GM21423 (cell line): ENCODE data around the gene CYP2W1.
"Not testable (repeated sequence)": the region's sequence is repeated elsewhere in the genome, so short reads cannot be mapped to it uniquely, and the experiment has no call there.

Experiments
- ATAC-seq: cut with Tn5 transposase; IDR thresholded peaks from one replicate; pipeline ENCODE4 v1.9.1; 2021; ENCODE audit warnings: mild to moderate bottlenecking, moderate library complexity; ENCODE audit not compliant: unreplicated experiment

Gene CYP2W1

DNA sequence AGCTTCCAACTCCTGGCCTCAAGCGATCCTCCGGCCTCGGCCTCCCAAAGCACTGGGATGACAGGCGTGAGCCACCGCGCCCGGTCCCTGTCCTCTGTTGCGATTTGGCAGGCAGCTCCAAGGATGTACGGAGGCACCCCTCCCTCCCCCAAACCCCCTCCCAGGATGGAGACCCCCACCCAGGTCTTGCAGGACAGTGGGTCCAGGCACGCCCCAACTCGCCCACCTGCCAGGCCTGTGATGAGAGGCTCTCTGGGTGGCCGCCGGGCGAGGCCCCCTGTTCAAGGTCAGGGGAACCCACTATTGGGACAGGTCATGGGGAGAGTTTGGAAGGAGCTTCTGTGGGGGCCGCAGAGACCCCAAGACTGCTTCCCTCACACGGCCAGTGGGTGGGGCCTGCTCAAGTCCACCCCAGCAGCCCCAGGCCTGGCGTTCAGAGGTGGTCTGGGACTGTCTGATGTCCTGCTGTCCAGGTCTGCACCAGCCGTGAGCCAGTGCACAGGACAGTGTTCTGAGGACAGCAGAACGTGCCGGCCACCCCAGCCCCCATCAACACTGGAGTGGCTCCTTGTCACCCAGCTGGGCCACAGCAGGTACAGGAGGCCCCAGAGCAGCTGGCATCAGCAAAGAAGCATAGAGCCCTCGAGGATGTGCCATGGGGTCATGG lies 31.0 kb upstream of the CYP2W1 start:
- ATAC-seq = no peak

DNA sequence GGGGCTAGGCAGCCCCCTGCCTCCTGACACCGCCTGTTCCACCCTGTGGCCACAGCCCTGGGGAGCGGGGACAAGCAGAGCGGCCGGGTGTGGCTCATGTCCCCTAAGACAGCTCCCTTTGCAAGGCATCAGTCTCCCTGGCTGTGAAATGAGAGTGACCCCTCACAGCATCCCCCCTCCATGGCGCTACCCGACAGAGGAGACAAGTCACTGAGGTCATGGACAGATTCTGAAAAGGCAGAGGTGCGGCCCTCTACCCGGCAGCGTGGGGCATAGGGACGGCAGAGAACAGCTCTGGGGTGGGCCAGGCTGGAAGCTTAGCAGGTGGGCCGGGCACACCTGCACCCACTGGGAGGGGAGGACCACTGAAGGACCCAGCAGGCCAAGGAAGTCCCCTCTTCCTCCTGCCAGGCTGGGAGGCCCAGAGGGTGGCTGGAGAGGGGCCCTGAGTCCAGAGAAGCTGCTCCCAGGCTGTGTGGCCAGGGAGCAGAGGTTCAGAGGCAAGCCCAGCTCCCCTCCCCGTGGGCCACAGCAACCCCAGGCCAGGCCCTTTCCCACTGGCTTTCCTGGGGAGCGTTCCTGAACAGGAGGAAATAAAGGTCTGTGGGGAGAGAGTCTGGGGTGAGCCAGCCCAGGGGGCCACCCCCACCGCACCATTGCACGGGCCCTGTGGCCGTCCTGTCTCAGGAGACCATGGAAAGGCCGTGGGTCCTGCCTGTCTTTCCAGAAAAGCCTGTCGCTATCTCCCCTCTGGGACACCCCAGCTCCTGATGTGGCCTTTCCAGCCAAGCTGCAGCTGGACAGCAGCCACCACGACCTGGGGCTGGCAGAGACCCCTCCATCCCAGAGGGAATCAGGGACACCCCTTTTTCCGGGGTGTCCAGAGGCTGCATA lies 30.2 kb upstream of the CYP2W1 start:
- ATAC-seq = no peak

DNA sequence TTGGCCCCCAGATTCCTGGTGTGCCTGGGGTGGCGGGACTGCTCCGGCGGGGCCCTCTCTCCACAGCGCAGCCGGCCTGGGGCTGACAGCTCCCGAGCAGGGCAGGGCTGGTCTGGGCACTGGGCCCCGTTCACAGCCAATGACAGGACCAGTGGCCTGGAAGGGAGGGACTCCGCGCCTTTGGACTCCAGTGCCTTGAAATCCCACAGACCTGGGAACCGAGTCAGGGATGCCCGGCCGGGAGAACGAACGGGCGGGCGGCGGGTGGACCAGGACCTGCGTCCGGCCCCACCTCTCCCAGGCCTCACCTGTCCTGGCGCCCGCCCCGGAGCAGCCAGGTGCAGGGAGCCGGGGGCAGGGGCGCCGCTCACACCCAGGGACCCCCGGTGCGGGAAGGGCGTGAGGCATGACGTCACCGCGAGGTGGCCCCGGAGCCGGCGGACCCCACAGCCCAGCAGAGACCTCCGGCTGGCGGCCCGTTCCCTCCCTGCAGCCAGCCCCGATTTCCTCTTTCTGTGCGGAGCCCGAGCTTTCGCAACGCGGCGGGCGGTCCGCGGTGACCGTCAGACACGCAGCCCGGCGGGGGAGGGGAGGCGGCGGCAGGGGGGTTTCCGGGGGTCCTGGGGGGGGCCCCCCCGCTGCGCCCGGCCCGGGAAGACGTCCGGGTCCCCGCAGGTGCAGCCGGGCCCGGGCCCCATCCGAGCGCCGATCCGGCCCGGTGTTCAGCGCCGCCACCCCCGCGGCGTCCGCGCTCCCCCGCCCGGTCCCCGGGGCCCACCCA lies 29.2 kb upstream of the CYP2W1 start:
- peak; percentile 16 for ATAC-seq

DNA sequence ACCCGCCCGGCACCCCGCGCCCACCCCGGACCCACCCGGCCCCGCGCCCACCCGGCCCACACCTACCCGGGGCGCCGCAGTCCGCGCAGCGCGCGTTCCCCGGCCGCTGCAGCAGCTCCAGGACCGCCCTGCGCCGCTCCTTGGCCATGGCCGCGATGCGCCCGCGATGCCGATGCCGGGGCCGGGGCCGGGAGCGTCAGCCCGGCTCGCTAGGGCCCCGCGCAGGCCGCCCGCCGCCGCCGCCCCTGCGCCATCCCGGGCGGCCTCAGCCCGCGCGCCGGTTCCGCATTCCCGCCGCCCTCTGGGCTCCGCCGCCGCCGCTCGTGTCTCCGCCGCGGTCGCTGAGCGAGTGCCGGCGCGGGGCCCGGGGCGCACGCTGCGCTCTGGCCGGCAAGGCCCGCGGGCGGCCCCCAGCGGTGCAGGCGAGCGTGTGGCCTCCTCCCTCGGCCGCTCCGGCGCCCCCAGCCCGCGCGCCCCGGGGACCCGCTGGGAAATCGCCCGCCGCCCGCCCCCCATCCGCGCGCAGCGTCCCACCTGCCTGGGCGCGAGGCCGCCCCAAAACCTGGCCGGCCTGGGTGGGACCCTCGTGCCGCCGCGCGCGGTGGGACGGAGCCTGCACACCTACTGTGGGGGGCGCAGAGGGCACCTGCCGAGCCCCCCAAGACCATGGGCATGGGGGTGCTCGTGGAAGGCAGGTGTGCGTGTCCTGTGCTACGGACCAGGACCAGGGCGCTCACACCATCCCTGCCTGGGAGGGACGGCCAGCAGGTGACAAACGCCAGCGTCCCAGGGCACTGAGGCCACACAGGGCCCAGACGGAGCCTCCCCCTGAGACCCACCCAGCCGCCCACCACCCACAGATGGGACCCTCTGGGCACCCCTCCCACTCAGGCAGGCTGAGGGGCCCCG lies 28.4 kb upstream of the CYP2W1 start, which contains the start of gene ADAP1:
Gene ADAP1 (minus strand): TSS at position 351 of the 909 bp plus-strand sequence. CDS start 203 bp downstream, at position 148.
- peak; percentile 62 for ATAC-seq

DNA sequence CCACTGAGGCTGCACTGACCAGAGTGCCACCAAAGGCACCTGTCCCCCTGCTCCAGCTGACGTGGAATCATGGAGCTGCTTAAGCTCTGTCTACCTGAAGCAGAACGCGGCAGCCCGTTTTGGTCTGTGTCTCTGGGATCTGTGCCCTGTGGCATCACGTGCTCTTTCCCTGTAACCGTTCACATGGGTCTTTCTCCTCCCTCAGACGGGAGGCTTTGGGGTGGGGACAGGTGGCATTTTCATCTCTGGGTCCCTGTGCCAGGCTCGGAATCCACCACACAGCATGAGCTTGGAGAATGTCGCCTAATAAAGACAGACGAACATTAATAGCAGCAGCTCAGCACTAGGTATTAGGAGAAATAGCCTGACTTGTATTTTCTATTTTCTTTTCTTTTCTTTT lies 26.9 kb upstream of the CYP2W1 start:
- no peak for ATAC-seq

DNA sequence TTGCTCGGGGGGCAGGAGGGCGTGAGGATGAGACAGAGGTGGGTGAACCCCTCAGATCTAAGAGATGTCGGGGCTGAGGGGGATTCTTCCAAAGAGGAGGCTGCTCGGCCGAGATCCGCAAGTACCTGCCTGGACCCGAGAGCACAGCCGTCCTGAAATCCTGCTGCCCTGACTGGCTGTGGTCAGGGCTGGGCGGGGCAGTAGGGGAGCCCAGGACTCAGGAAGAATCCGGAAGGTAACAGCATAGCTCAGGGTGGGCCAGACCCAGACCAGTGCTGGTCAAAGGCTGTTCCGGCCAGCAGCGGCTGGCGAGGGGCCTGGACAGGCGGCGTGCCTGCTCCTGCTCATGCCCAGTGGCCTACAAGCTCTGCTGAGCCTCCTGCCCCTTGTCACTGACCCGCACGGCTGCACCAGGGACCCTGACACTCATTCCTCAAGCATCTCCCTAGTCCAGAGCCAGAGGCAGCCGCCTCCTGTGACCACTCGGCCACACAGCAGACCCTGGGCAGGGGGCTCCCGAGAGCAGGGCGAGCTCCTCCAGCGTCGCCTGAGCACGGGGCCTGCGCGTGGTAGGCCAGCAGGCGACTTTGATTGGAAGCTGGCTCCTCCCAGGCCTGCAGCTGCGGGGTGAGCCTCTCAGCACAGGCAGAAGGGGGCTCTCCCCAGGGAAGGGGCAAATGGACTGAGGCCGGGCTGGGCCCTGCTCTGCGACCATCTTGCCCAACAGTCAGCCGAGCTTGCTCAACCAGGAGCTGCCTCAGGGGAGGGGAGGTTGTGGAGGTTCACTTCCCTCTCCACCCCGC lies 25.4 kb upstream of the CYP2W1 start:
- no peak for ATAC-seq

DNA sequence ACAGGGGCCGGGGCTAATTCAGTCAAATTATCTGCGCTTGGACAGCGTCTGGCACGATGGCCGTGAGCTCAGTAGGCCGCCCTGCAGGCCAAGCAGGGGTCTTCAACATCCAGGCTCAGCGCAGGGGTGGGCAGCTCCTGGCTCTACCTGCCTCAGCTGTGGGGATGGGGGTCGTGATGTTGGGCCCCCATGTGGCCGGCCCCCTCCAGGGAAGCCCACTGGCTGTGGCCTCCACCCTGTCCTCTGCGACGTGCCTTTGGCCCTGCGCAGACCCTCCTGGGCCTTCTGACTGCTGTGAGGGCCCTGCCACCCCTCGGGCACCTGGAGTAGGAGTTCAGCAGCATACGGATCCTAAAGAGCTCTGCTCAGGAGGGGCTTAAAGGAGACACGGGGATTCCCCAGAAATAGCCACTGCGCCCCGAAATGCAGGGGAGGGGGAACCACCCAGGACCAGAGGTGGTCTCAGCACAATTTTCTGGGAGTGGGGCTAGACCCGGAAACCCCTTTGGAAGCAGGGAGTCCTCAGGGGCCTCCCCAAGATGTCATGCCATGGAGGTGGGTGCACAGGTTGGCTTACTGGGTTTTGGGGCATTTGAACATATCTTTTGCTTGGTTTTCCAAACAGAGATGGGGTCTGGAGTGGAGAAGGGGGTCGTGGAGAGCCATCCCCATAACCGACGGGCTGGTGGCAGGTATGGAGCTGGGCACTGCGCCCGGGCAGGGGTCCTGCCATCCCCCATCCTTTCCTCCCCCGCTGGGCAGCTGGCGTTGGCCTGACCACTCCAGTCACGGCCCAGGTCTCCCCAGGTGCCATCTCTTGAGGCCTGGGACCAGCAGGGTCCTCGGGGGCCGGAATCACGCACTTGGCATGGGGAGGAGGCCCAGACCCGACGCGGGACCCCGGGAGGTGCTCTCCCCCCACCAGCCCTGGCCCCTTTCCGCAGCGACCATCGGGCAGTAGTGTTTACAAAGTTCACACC lies 24.5 kb upstream of the CYP2W1 start:
- no peak for ATAC-seq

DNA sequence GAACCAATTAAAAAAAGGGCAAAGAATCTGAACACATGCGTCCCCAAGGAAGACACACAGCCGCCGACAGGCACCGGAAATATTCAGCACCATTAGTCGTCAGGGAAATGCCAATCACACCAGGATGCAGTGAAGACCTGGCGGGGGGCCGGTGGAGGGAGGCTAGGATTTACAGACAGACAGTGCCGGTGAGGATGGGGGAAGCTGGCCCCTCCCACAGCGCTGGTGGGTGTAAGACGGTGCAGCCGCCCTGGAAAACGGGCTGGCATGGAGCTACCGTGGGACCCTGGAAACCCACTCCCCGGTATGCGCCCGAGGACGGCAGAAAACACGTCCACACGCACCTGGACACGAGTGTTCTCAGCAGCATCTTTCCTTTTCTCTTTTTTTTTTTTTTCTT lies 23.7 kb upstream of the CYP2W1 start:
- no peak for ATAC-seq

DNA sequence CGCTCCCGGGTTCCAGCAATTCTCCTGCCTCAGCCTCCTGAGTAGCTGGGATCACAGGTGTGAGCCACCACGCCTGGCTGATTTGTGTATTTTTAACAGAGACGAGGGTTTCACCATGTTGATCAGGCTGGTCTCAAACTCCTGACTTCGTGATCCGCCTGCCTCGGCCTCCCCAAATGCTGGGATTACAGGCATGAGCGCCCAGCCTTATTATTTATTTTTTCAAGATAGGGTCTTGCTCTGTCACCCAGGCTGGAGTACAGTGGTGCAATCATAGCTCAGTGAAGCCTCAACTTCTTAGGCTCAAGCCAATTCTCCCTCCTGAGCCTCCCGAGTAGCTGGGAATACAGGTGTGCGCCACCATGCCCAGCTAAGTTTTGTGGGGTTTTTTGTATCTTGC lies 23.2 kb upstream of the CYP2W1 start:
- ATAC-seq = not testable (repeated sequence)

DNA sequence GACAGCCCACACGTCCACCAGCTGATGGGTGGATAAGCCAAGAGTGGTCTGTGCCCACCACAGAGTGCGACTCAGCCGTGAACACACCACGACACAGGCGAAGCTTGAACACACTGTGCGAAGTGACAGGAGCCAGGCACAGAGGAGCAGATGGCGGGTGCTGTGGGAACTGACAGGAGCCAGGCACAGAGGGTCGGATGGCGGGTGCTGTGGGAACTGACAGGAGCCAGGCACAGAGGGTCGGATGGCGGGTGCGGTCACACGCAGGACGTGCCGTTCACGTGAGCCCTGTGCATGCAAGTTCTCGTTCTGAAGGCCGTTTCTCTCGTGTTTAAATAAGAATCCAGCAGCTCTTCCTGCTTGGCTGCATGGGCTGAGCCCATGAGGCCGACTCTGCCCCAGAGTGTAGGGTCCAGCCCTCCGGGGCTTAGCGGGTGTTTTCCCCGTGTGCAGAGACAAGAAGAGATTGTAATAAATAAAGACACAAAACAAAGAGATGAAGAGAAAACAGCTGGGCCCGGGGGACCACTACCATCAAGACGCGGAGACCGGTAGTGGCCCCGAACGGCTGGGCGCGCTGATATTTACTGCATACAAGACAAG lies 22.6 kb upstream of the CYP2W1 start:
- no peak for ATAC-seq

DNA sequence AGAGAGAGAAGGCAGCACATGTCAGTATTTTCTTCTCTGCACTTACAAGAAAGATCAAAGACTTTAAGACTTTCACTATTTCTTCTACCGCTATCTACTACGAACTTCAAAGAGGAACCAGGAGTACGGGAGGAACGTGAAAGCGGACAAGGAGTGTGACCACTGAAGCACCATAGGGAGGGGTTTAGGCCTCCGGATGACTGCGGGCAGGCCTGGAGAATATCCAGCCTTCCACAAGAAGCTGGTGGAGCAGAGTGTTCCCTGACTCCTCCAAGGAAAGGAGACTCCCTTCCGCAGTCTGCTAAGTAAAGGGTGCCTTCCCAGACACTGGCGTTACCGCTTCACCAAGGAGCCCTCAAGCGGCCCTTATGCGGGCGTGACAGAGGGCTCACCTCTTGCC lies 22.0 kb upstream of the CYP2W1 start:
- not testable (repeated sequence) for ATAC-seq

DNA sequence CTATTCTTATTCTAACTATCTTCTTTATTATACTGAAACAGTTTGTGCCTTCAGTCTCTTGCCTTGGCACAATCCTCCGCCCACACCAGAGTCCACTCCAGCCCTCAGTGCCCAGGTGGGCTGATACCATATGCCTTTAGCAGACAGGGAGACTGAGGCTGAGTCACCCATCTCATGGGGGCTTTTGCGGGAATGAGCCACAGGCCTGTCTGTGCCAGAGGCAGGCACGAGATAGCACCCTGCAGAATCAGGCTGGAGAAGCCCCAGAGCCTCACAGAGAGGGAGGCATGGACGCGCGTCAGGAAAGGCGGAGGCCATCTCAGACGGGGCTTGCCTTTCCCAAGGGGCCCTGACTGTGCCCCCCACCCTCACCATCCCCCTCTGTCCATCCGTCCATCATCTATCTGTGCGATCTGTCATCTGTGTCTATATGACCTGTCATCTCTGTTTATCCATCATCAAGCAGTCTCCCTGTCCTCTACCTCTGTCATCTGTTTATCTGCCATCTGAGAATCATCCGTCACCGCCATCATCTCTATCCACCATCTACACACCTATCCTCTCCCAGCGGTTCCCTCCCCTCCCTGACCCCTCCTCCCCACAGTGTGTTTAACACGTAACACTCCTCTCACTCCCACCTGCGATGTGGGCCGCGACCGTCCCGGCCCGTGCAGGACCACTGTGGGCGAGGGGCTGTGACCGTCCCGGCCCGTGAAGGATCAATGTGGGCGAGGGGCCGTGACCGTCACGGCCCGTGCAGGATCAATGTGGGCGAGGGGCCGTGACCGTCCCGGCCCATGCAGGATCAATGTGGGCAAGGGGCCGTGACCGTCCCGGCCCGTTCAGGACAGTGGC lies 21.2 kb upstream of the CYP2W1 start:
- no peak for ATAC-seq

DNA sequence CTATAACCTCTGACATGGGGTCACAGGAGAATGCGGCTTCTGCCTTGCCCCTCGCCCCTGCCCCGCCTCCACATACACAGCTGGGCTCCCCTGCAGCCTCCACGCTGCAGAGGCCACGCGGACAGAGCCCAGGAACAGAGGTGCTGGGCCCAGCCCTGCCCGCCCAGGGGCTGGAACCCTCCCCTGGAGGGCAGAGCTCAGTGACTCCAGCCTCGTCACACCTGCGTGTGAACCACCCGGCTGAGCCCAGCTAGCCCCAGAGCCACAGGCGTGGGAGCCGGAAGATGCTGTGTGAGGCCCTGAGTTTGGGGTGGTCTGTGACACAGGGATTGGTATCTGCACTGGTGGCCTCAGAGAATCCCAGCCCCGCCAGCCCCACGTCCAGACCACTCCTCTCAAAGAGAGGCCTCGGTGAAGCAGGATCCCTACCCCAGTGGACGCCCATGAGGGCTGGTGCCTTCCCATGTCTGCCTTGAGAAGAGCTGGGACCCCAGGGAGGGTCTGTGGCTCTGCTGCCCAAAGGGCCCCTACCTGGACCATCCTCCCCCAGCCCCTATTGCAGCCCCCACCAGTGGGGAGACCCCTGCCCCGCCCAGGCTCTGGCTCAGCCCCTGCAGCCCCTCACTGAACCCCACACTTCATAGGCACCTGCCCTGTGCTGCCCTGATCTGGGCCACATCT lies 20.4 kb upstream of the CYP2W1 start:
- ATAC-seq = no peak

DNA sequence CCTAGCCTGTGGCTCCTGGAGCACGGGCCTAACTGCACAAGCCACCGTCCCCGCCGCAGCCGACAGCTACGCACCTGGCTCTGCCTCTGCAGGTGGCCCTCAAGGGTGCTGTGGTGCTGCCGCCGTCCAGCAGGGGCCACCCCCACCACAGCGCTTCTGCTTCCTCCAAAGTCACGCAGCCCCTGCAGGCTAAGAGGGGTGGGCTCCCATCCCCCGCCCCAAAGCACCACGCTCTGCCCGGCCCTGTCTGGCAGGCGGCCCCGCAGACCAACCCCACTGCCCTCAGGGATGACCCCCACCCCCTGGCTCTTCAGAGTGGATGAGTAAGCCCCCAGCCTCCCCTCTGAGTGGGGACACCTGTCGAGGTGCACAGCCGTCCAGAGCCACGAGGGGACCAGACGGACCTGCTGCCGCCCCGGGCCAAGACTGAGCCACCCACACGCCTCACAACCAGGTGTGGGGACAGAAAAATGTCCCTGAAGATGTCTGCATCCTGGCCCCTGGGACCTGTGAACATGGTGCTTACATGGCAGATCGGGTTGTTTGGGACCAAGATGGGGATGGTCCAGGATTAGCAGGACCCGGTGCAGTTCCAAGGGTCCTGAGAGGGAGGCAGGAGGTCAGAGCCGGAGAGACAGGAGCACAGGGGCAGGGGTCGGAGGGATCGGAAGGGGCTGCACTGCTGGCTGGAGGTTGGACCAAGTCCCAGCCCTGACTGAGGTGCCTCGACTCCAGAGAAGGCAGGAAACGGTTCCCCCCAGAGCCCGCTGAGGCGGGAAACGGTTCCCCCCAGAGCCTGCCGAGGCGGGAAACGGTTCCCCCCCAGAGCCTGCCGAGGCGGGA lies 19.5 kb upstream of the CYP2W1 start:
- ATAC-seq = no peak

DNA sequence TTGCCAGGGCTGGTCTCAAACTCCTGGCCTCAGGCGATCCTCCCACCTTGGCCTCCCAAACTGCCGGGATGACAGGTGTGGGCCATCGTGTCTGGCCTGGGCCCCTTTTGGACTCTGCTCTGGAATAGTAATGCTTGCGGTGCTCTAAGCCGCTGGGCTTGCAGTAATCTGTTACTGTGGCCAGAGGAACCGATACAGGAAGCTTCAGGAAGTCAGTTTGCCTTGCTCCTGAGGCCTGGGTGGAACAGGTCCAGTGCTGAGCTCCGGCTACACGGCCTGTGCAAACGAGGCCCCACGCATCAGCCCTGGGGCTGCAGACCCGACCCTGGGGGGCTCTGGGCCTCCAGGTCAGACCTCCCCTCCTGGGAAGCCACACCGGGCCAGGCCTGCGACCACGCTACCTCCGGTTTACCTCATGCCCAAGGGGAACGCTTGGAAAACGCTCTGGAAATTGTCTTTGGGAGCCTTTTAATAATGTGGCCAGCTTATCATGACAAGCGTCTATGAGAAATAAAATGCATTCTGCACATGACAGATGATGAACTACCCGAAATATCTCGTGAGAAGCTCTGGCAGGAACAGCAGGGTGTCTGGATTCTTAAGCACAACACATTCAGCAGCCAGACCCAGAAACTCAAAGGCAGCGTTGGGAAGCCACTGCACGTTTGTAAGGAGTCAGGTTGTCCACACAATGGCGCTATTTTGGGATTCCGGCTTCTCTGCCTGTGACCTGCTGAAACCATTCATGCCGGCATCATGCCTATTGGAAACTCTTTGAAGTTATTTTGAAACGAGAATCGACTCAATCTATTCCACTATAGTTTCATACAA lies 18.4 kb upstream of the CYP2W1 start:
- no peak for ATAC-seq
